Measurements from ENCODE around the gene IFFO2. TPM values are rescaled to one million over a fixed set of nuclear protein-coding genes. Genes with fewer than 3 reads are reported as not detected.
"Not testable (repeated sequence)": the region's sequence is repeated elsewhere in the genome, so short reads cannot be mapped to it uniquely, and the experiment has no call there.

Gene IFFO2
- total and polyA plus RNA-seq, 2 of the 8 experiments (the other 6 are each of a cell fraction or from before 2014, with no cell fraction given): 6.6 to 10.4 TPM

DNA sequence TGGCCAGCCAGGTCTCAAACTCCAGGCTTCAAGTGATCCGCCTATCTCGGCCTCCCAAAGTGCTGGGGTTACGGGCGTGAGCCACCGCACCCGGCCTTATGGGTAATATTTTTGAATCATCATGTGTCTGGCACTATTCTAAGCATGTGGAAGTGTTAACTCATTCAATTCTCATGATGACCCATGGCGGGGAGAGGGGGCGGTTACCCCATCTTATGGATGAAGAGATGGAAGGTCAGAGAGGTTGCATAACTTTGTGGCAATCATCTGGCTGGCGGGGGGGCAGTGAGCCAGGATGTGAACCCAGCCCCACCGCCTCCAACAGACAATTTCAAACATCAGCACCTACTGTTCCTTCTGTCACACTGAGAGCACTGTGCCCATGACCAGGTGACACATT, 85.5 kb downstream of the IFFO2 start (continued):
- TF ChIP-seq TAF1 (IDR thresholded peaks at IDR 0.05; ENCODE audit: low read depth, low read length): no peak

DNA sequence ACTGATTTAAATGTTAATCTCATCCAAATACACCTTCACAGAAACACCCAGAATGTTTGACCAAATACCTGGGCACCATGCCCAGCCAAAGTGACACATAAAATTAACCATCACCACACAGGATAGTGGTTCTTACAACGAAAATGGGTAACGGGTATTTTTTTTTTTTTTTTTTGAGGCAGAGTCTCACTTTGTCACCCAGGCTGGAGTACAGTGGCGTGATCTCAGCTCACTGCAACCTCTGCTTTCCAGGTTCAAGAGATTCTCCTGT, 85.9 kb downstream of the IFFO2 start:
- not testable (repeated sequence) for H2BK5ac ChIP-seq (ENCODE audit: low read depth, low read length); H4K91ac ChIP-seq (replicated peaks; ENCODE audit: insufficient read length, low read length); FAIRE-seq; H3K4me2 ChIP-seq (ENCODE audit: insufficient read depth in 1 of 2, low read depth in 2 of 2, low read length in 2 of 2); H3K27ac ChIP-seq (ENCODE audit: low read depth, low read length); H3K4me1 ChIP-seq (replicated peaks in 1 of 4; ENCODE audit: control insufficient read depth in 3 of 4, insufficient read depth in 4 of 4, low read length in 3 of 4); H3K27me3 ChIP-seq (replicated peaks in 1 of 4; ENCODE audit: control insufficient read depth in 3 of 4, extremely low read depth in 1 of 4, insufficient read depth in 3 of 4, low read length in 3 of 4); H3K79me2 ChIP-seq (ENCODE audit: control insufficient read depth in 1 of 2, insufficient read depth in 2 of 2, low read length in 2 of 2); H3K9ac ChIP-seq (replicated peaks in 1 of 4; ENCODE audit: extremely low read depth in 1 of 4, low read depth in 3 of 4, low read length in 3 of 4); H2BK120ac ChIP-seq (replicated peaks; ENCODE audit: low read depth, low read length); H3K23me2 ChIP-seq (ENCODE audit: low read depth, low read length); H2BK15ac ChIP-seq (ENCODE audit: low read length); H4K20me1 ChIP-seq (replicated peaks in 1 of 2; ENCODE audit: control insufficient read depth in 1 of 2, insufficient read depth in 2 of 2, low read length in 2 of 2); H2BK12ac ChIP-seq (ENCODE audit: low read depth, low read length); H4K5ac ChIP-seq (ENCODE audit: insufficient read length, low read depth, low read length); H3K18ac ChIP-seq (ENCODE audit: extremely low read depth, low read length); H3K23ac ChIP-seq (ENCODE audit: insufficient read length); H4K8ac ChIP-seq (ENCODE audit: extremely low read depth, insufficient read depth, low read length); DNase-seq (ENCODE audit: low read depth in 1 of 2, low spot score in 2 of 2); H2AK5ac ChIP-seq (ENCODE audit: low read depth, low read length); H3K14ac ChIP-seq (ENCODE audit: insufficient read length); H3K4me3 ChIP-seq (ENCODE audit: extremely low read depth in 1 of 4, insufficient read depth in 2 of 4, low read depth in 3 of 4, low read length in 4 of 4); H2AFZ ChIP-seq (ENCODE audit: low read length); H2BK20ac ChIP-seq (ENCODE audit: low read length); H3K9me3 ChIP-seq (ENCODE audit: insufficient read depth in 2 of 2, low read depth in 1 of 2, low read length in 1 of 2); H3K79me1 ChIP-seq (ENCODE audit: low read depth, low read length); H3K56ac ChIP-seq (replicated peaks; ENCODE audit: insufficient read length, low read depth, low read length); H3K4ac ChIP-seq (replicated peaks; ENCODE audit: insufficient read length, low read depth, low read length); H3K36me3 ChIP-seq (ENCODE audit: control insufficient read depth in 2 of 4, insufficient read depth in 4 of 4, low read length in 3 of 4)
- WGBS, 2 experiments (ENCODE audit: extremely low coverage in 1 of 2, insufficient coverage in 1 of 2, insufficient read length in 1 of 2, insufficient replicate concordance in 2 of 2, low coverage in 1 of 2, low lambda C conversion rate in 2 of 2, missing lambda C conversion rate in 1 of 2): 94% methylated on average over 3 of the region's 3 CpGs; no CpG with 5 or more reads in 1 of the 2 experiments
- ChIA-PET POLR2A (ENCODE audit: partially characterized antibody) (interaction anchor here (1.0 kb wide), 1 partner anchor 32 kb away, joined by 3 read pairs; the partner anchor contains the start of gene ALDH4A1), CTCF (ENCODE audit: partially characterized antibody) (interaction anchor here (1.0 to 4.3 kb wide), 5 partner anchors 10 to 50 kb away, joined by 3 to 16 read pairs (median 5); partner anchors contain the start of gene TAS1R2)
